Coronary artery (tissue), 2 donors: ENCODE results near the gene ZNF438.

Experiments used
- DNase-seq: peaks from one replicate; pipeline ENCODE4 v3.0.0-alpha.2; 2017; ENCODE audit warnings: low spot score
- H3K27ac ChIP-seq, 2 donors: fragments of 200-600 bp; sonication (generic); one replicate each; pipeline ENCODE4 v1.5.1; 2016 to 2019
- H3K4me3 ChIP-seq: fragments of 200-600 bp; sonication (generic); 2 replicates; pipeline ENCODE4 v1.5.1; 2016; ENCODE audit warnings: mild to moderate bottlenecking, moderate library complexity
- TF ChIP-seq, protein P1 (sequence below): fragments of 200-600 bp; sonication (generic); IDR thresholded peaks from one replicate; pipeline ENCODE4 v1.5.1; 2019; ENCODE audit warnings: antibody characterized with exemption

The ZNF438 gene

DNA sequence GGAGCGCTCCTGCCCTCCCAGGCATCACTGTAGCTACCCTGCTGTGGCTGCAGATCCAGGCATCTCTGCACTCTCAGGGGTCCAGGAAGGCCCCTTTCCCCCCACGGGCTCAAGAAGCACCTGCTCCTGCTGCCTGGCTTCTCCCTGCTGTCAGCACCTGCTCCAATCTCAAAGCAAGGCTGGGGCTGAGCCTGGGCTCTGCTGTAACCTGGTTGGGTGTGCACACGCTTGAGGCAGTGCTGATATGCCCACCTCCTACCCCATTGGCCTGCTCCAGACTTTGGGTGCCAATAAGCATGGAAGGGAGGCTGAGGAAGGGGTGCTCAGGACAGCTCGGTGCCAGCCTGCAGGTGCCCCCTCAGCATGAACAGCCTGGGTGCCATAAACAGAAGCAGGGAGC, 185.0 kb downstream of the ZNF438 start:
- Histone ChIP-seq H3K27ac (no peak overlapping the region), H3K4me3 (no peak overlapping the region)
- TF ChIP-seq, protein P1, sequence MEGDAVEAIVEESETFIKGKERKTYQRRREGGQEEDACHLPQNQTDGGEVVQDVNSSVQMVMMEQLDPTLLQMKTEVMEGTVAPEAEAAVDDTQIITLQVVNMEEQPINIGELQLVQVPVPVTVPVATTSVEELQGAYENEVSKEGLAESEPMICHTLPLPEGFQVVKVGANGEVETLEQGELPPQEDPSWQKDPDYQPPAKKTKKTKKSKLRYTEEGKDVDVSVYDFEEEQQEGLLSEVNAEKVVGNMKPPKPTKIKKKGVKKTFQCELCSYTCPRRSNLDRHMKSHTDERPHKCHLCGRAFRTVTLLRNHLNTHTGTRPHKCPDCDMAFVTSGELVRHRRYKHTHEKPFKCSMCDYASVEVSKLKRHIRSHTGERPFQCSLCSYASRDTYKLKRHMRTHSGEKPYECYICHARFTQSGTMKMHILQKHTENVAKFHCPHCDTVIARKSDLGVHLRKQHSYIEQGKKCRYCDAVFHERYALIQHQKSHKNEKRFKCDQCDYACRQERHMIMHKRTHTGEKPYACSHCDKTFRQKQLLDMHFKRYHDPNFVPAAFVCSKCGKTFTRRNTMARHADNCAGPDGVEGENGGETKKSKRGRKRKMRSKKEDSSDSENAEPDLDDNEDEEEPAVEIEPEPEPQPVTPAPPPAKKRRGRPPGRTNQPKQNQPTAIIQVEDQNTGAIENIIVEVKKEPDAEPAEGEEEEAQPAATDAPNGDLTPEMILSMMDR: no peak
- no peak for DNase-seq

DNA sequence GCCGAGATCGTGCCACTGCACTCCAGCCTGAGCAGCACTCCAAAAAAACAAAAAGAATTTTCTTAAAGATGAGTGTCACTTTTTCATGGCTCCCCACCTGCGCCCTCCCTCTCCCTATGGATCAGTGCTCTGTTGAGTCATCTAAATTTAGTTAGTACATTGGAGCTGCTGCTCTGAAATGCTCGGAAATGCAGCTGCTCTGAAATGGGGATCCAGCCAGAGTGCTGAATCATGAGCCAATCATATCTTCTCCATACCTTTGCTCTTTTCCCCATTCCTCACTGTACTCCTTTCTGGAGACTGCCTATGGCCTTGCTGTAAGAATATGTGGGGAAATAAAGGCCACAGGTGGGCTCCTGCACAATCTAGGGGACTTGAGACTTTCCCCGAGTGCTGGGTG, 188.8 kb downstream of the ZNF438 start:
- no peak overlapping the region for H3K4me3 ChIP-seq
- H3K27ac ChIP-seq: no peak overlapping the region
- no peak for DNase-seq
- TF ChIP-seq, protein P1: no peak

DNA sequence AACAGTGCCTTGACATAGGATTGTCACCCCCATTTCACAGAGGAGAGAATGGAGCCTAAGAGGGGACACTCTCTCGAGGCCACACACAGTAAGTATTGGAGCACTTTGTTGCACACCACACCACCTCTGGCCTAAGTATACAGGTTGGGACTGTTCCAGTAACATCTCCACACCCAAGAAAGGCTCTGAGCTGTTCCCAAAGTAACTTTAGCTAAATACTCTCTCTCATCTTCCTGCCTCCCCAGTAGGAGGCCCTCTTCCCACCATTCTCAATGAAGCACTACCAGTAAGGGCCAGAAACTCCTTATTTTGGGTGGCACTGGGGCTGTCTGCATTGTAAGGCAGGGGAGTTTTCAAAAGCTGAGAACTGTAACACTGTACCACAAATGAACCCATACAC, 189.5 kb downstream of the ZNF438 start:
- no peak for DNase-seq
- TF ChIP-seq, protein P1: no peak
- Histone ChIP-seq H3K27ac (no peak overlapping the region), H3K4me3 (no peak overlapping the region)

DNA sequence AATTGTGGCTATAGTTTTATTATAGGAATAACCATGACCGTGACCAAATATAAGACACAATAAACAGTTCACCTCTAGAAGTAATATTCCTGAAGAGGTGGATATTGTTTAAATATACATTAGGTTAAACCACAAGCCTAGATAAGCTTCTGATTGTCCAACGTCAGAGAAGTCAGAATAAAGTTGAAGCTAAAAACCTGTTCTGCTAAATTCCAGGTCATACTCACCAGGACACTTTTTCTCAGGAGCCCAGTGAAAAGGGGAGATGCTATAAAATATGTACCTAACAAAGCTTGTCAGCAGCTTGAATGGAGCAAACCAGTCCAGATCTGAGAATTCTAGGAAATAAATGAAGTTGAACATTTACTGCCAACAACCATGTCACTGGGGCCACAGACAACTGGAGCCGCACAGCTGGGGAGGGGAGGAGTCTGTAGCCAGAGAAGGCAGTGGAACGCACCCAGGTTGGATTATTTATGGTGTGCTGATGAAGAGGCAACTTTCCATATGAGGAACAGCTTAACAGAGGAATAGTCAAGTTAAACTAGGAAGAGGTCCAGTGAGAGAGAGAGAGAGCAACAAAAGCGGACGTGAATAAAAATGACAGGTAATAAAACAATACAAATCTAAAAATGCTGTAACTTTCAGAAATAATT, 191.1 kb downstream of the ZNF438 start:
- Histone ChIP-seq H3K27ac (no peak overlapping the region), H3K4me3 (no peak overlapping the region)
- TF ChIP-seq, protein P1: no peak
- DNase-seq: no peak

DNA sequence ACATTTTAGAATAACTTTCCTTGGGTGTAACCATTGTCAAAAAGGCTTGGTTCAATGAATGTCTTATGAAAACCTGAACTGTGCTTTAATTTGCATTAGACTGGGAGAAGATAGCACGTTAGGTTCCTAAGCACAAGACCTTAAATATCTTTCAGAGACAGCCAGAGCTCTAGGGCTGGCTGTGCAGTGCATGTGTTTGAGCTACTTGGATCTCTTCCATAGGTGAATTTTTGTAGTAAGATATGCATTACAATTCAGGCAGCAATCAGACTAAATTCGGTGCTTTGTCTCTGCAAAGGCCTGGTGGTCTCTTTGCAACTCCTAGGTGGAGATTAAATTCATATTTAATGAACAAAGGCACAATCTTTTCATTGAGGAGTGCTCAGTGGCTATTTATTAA, 192.0 kb downstream of the ZNF438 start:
- TF ChIP-seq, protein P1: no peak
- H3K27ac ChIP-seq: no peak overlapping the region
- no peak overlapping the region for H3K4me3 ChIP-seq
- no peak for DNase-seq

DNA sequence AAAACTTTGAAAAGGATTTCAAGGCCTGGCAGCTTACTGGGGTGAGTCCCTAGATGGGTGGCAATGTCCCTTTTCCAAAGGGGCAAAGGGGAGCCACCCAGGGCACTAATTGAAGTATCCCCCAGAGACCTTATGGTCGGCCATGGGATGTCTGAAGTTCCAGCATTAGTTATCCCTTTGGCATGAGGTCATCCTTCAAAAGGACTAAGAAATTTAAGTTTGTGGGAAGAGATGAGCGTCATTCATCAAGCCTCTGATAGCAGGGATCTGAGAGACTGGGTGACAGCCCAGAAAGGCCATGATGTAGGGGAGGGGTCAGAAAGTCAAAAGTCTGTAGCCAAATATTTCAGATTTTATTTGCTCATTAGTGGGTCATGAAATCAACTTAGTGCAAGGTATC, 195.3 kb downstream of the ZNF438 start:
- no peak for DNase-seq
- no peak overlapping the region for H3K27ac ChIP-seq
- no peak overlapping the region for H3K4me3 ChIP-seq
- TF ChIP-seq, protein P1: no peak

DNA sequence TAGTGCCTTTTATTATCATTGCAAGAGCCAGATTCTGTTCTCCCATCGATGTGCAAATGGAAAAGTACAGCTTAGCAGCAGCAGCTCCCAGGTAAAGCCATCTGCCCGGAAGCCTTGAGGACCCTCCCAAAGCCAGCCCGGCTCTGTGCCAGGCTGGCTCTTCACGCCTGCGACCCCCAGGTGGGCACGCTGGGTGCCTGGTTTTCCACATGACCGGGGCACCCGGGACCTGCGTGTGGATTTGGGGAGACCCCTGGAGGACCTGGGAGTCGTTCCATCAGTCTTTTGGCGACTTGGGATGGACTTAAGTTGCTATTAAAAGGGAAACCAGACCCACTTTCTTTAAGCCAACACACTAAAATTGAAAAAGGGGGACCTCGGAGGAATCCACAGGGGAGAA, 196.5 kb downstream of the ZNF438 start:
- H3K27ac ChIP-seq: no peak overlapping the region
- TF ChIP-seq, protein P1: no peak
- no peak for DNase-seq
- no peak overlapping the region for H3K4me3 ChIP-seq
